Uterus (tissue), 4 donors: Measurements from ENCODE around the gene TTLL10. TPM values are rescaled to one million over a fixed set of nuclear protein-coding genes. Genes with fewer than 3 reads are reported as not detected.
A peak's percentile ranks its signal among the peaks of the same experiment; 100 is the strongest.

Experiments
- DNase-seq, 2 donors: peaks; one replicate each; pipeline ENCODE4 v3.0.0-alpha.2; 2019 to 2020
- H3K27ac ChIP-seq, 2 donors: fragments of 200-600 bp; sonication (generic); 1 replicate in 1 of 2; 2 replicates in 1 of 2; pipeline ENCODE4 v1.5.1; 2016 to 2018
- H3K27me3 ChIP-seq, 2 donors: fragments of 200-600 bp; sonication (generic); one replicate each; pipeline ENCODE4 v1.5.1; 2018 to 2019; ENCODE audit warnings: control low read depth in 1 of 2
- H3K36me3 ChIP-seq, 2 donors: fragments of 200-600 bp; sonication (generic); one replicate each; pipeline ENCODE4 v1.5.1; 2019; ENCODE audit warnings: control low read depth in 1 of 2
- H3K4me1 ChIP-seq, 2 donors: fragments of 200-600 bp; sonication (generic); one replicate each; pipeline ENCODE4 v1.5.1; 2018 to 2019; ENCODE audit warnings: control low read depth in 1 of 2
- H3K4me3 ChIP-seq, 2 donors: fragments of 200-600 bp; sonication (generic); 1 replicate in 1 of 2; 2 replicates in 1 of 2; pipeline ENCODE4 v1.5.1; 2018 to 2019; ENCODE audit warnings: mild to moderate bottlenecking in 1 of 2
- H3K9me3 ChIP-seq, 2 donors: fragments of 200-600 bp; sonication (generic); one replicate each; pipeline ENCODE4 v1.5.1; 2019; ENCODE audit warnings: control low read depth in 1 of 2
- POLR2A ChIP-seq, 2 donors: fragments of 450-650 bp; IDR thresholded peaks; one replicate each; pipeline ENCODE4 v1.6.1; 2016; ENCODE audit warnings: antibody characterized with exemption in 2 of 2, mild to moderate bottlenecking in 1 of 2, moderate library complexity in 1 of 2
- intact Hi-C: fragments of 100-400 bp; cut with DNase I; formaldehyde crosslinking; loops from one replicate; pipeline ENCODE4 v1.15.1; 2023; ENCODE audit warnings: low total_unique reads
- total RNA-seq, 4 donors: library from RNA; depleted of rRNA in 3 of 4; stranded (reverse); fragments of >200 nt in 3 of 4; gene quantifications; one replicate each; pipeline versions ENCODE4 v1.1.0 to v1.2.4, GENCODE V29; 2014 to 2023
- TF ChIP-seq, protein P1 (sequence below), 4 experiments: fragments of 200-600 bp in 2 of 4; fragments of 450-650 bp in 2 of 4; sonication (generic) in 2 of 4; IDR thresholded peaks; one replicate each; pipeline ENCODE4 v1.5.1; 2016 to 2019; ENCODE audit warnings: antibody characterized with exemption in 4 of 4, mild to moderate bottlenecking in 2 of 4, moderate library complexity in 1 of 4
- donor health status: DM: yes; HTN: yes; CAD: no.

TTLL10 gene
- total RNA-seq, 4 donors from 2014 or later: 0.35 to 0.51 TPM; not detected in 2

DNA sequence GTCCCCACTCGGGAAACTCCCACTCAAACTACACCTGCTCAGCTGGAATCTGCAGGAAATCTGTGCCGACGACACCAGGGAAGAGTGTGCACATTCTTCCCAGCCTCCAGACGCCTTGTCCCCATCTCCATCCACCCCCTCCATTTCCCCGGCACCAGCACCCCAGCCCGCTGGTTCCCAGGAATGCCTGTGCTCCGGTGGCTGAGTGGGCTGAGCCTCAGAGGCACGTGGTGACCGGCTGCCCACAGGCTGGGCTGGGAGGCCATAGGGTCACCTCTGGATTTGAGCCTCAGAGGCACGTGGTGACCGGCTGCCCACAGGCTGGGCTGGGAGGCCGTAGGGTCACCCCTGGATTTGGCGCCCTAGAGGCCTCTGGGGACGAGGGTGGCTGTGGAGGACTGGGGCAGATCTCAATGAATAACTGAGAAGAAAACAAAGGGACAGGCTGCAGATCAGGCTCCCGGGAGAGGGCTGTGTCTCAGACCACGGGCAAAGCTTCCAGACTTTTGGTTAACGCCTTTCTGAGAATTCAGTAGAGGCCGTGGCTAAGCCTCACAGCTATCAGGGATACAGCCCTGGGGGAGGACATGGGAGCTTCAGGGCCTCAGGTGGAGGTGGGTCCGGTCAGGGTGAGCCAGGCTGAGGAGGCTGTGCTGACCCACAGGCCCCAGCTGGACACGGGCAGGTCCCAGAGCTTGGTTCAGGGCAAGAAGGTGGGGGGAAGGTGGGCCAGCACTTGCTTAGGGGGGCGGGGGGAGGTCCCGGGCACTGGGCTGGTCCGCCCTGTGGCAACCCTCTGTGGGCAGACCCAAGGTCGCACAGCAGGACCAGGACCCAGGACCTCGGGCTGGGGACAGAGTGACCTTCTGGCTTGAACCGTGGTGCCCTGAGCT, 17.3 kb upstream of the TTLL10 start:
- no peak for TF ChIP-seq POLR2A (IDR thresholded peaks at IDR 0.05)
- TF ChIP-seq, protein P1, sequence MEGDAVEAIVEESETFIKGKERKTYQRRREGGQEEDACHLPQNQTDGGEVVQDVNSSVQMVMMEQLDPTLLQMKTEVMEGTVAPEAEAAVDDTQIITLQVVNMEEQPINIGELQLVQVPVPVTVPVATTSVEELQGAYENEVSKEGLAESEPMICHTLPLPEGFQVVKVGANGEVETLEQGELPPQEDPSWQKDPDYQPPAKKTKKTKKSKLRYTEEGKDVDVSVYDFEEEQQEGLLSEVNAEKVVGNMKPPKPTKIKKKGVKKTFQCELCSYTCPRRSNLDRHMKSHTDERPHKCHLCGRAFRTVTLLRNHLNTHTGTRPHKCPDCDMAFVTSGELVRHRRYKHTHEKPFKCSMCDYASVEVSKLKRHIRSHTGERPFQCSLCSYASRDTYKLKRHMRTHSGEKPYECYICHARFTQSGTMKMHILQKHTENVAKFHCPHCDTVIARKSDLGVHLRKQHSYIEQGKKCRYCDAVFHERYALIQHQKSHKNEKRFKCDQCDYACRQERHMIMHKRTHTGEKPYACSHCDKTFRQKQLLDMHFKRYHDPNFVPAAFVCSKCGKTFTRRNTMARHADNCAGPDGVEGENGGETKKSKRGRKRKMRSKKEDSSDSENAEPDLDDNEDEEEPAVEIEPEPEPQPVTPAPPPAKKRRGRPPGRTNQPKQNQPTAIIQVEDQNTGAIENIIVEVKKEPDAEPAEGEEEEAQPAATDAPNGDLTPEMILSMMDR (IDR thresholded peaks at IDR 0.05): no peak
- Histone ChIP-seq H3K27ac (no peak overlapping the region), H3K4me3 (no peak overlapping the region), H3K36me3 (no peaks in the 10 kb centered on the region), H3K27me3 (no peaks in the 10 kb centered on the region), H3K4me1 (peaks cover 0 to 7% of the 10 kb centered on the region in 2 donors), H3K9me3 (no peaks in the 10 kb centered on the region)
- DNase-seq: no peak
- intact Hi-C loops: no loop called here

DNA sequence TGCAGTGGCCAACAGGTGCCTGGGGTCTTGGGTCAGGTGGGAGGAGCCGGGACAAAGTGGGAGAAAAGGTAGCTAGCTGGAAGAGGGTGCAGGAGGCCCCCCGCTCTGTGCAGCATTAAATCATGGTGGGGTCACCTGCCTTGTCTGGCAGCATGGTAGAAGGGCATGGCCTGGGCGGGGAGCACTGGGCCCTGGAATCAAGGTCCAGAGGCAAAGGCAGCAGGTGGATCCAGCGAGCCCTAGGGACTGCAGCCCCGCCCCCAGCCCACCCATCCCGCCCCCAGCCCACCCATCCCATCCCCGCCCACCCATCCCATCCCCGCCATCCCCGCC, 16.7 kb upstream of the TTLL10 start:
- intact Hi-C loops: no loop called here
- no peak overlapping the region for H3K4me3 ChIP-seq
- no peak for TF ChIP-seq POLR2A (IDR thresholded peaks at IDR 0.05)
- no peaks in the 10 kb centered on the region for H3K9me3 ChIP-seq
- DNase-seq: no peak
- H3K27ac ChIP-seq: no peak overlapping the region
- peaks cover 0 to 7% of the 10 kb centered on the region in 2 donors for H3K4me1 ChIP-seq
- no peaks in the 10 kb centered on the region for H3K27me3 ChIP-seq
- no peaks in the 10 kb centered on the region for H3K36me3 ChIP-seq

DNA sequence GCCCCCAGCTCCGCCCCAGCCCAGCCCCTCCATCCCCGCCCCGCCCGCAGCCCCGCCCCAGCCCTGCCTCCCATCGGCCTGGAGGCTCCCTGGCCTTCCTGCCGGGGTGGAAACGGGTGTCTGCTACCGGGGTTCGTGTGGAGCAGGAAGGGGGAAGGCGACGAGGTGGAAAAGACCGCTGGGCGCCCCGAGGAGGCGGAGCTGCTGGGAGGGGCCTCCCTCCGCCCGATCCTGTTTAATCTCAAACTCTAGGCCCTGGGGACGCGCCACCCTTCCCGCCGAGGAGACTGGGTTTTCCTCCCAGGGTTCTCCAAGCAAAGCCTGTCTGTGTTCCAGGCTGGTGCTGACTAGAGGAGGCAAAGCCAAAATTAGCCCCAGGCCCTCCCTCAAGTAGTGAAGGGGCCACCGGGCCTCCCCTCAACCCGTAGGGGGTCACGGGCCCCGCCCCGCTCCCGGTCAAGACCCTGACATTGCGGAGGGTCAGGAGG, 16.2 kb upstream of the TTLL10 start:
- TF ChIP-seq, protein P1 (IDR thresholded peaks at IDR 0.05): no peak
- TF ChIP-seq POLR2A (IDR thresholded peaks at IDR 0.05): peak; percentile 60 to 63
- peak overlapping the region; percentile 44 to 59 for H3K4me3 ChIP-seq
- intact Hi-C loops: no loop called here
- H3K9me3 ChIP-seq: no peaks in the 10 kb centered on the region
- no peaks in the 10 kb centered on the region for H3K36me3 ChIP-seq
- peak; percentile 83 to 85 for DNase-seq
- H3K27me3 ChIP-seq: no peaks in the 10 kb centered on the region
- H3K4me1 ChIP-seq: peaks cover 0 to 7% of the 10 kb centered on the region in 2 donors
- H3K27ac ChIP-seq: peak overlapping the region; percentile 82 to 85

DNA sequence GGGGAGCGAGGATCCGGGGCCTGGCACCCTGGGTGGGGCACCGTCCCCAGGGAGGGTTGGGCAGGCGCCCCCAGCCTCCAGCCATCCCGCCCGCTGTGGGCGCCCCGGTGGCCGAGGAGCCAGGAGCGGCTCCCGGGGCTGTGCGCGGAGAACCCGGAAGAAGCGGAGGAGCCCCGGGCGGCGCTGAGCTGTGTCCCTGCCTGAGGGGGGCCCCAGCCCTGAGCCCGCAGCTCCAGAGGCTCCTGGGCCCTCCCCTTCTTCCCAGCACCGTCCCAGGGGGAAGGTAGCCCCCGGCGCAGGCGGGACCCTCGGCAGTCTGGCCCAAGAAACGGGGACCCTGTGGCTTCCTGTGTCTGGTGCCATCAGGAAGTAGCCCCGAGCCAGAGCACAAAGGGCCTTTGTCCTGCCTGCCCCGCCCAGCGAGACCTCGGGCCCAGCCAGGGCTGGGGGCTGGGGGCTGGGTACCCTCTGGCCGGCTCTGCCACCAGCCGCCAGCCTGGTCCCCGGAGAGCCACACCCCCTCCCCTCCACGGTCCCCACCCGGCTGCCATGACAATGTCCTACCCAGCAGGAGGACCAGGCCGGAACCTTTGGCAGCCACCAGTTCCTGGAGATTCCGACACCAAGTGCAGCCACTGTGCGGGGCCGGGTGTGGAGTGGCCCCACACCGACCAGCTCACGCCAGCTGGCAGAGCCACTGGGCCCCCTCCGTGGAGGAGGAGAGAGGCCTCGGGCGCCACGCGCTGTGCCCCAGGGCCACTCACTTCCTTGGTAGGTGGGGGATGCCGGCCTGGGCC, 15.6 kb upstream of the TTLL10 start:
- TF ChIP-seq, protein P1 (IDR thresholded peaks at IDR 0.05): no peak
- no peak for TF ChIP-seq POLR2A (IDR thresholded peaks at IDR 0.05)
- Histone ChIP-seq H3K27me3 (no peaks in the 10 kb centered on the region), H3K27ac (peak overlapping the region; percentile 82 to 85), H3K9me3 (no peaks in the 10 kb centered on the region), H3K36me3 (no peaks in the 10 kb centered on the region), H3K4me1 (peaks cover 0 to 7% of the 10 kb centered on the region in 2 donors), H3K4me3 (peak overlapping the region; percentile 44 to 59)
- intact Hi-C loops: no loop called here
- DNase-seq: peak; percentile 32 to 39

DNA sequence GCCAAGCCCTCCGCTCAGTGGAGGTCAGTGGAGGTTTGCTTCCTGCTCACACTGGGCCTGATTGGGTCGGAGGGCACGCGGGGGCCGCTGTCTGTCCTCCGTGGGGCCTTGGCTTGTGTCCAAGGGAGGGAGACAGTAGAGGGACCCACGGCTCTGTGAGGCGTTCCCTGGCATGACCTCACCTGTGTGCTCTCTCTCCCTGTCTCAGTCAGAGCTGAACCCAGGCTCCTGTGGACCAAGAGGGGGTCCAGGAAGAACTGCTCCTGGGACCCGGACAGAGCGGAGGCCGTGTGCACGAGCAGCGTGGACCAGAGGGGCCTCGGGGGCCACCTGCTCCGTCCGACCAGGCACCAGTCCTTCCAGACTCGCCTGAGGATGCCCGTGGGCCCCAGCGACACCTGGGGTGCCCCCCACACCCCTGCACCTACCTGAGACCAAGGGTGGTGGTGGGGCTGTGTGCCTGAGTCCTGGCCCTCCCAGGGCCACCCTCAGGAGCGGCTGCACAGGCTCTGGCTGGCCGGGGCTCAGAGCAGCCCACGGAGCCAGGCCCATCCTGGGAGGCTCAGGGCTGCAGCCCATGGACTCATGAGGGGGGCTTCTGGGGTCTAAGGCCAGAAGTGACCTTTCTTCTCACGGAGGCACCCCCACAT, 13.3 kb upstream of the TTLL10 start:
- intact Hi-C loops: no loop called here
- peaks cover 0 to 7% of the 10 kb centered on the region in 2 donors for H3K4me1 ChIP-seq
- TF ChIP-seq POLR2A (IDR thresholded peaks at IDR 0.05): no peak
- TF ChIP-seq, protein P1 (IDR thresholded peaks at IDR 0.05): no peak
- no peak for DNase-seq
- H3K27me3 ChIP-seq: no peaks in the 10 kb centered on the region
- no peak overlapping the region for H3K4me3 ChIP-seq
- no peak overlapping the region for H3K27ac ChIP-seq
- H3K36me3 ChIP-seq: no peaks in the 10 kb centered on the region
- no peaks in the 10 kb centered on the region for H3K9me3 ChIP-seq
